Skeletal muscle cell (primary cell): ENCODE measurements around the gene THBS3.
A peak's percentile ranks its signal among the peaks of the same experiment; 100 is the strongest.
"Not testable (repeated sequence)": the region's sequence is repeated elsewhere in the genome, so short reads cannot be mapped to it uniquely, and the experiment has no call there.

Experiments
- DNase-seq: peaks from one replicate; pipeline ENCODE4 v3.0.0-alpha.2; 2010; ENCODE audit warnings: low read depth
- H3K4me3 ChIP-seq: 2 replicates; pipeline ENCODE4 v1.5.1; 2011; ENCODE audit warnings: low read depth, mild to moderate bottlenecking, control low read depth, low read length, moderate library complexity

THBS3 gene

GRCh38 chr1:155211381-155212050 is 3.8 kb upstream of the THBS3 start:
- not testable (repeated sequence) for DNase-seq, H3K4me3 ChIP-seq

DNA sequence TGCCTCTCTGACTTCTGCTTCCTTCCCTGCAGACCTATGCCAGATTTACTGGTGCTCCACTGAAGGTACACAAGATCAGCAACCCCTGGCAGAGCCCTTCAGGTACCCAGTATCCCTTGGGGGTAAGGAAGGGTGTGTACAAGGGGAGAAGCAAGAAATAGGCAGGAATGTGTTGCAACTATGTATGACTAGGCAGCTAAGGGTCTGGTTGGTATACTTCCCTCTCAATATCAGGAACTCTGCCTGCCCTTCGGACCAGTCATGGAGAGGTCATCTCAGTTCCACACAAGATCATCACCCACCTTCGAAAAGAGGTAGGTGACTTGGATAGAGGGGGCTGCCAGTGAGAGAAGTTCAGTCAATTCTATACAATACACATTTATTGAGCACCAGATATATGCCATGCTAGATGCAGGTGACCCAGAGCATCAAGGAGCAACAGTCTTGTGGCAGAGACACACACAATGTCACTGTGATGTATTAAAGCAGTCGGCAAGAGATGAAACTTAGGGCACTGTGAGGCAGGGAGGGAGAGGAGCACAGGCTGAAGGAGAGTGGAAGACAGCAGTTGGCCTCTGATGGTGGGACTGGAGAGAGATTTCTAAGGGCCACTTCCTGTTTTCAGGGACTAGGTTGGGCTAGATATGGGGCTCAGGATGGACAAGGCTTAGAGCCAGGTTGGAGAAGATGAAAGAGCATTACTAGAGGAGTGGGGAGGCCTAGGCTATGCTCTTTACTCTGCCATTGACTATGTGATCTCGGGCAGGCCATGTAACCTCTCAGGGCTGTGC is 2.8 kb upstream of the THBS3 start:
- no peak overlapping the region for H3K4me3 ChIP-seq
- DNase-seq: no peak

- H3K4me3 ChIP-seq: peak overlapping the region; percentile 89
- no peak for DNase-seq
Measured at GRCh38 chr1:155209312-155209721, 1.6 kb upstream of the THBS3 start.

DNA sequence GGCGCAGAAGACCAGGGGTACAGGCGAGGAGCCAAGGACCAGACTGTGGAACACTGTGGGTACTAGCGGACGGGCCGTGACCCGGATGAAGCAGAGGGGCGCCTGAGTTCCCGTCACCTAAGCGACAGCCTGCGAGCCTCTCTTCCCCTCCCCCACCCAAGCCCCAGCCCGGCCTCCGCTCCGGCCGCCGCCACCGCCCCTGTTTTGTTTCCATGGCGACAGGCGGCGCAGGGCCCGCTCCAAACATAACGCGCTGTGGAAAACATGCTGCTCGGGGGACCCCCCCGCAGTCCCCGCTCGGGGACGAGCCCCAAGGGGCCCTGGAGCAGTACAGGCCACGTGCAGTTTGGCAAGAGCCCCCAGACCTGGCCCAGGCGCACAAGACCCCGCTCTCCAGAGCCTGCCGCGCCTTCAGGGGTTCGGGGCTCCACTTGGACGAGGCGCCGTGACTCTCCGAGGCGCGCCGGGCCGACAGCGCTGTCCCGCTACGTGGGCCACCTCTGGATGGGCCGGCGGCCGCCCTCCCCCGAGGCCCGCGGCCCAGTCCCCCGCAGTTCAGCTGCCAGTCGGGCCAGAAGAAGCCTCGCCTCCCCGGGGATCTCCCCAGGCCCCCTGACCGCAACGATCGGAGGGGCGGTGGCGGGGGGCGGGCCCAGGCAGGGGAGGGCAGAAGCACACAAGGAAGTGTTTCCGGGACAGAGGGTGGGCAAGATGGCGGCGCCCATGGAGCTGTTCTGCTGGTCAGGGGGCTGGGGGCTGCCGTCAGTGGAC is 1.0 kb upstream of the THBS3 start, which contains the start of gene MTX1:
Gene MTX1 (plus strand): TSS at position 155 of the 771 bp plus-strand sequence. CDS start 110 bp downstream, at position 265.
- DNase-seq: peak; percentile 46
- H3K4me3 ChIP-seq: peak within 1 kb of the TSS; percentile 89

- peak overlapping the region; percentile 89 for H3K4me3 ChIP-seq
- DNase-seq: no peak
Measured at GRCh38 chr1:155206891-155207805, 549 bp downstream of the THBS3 start.

DNA sequence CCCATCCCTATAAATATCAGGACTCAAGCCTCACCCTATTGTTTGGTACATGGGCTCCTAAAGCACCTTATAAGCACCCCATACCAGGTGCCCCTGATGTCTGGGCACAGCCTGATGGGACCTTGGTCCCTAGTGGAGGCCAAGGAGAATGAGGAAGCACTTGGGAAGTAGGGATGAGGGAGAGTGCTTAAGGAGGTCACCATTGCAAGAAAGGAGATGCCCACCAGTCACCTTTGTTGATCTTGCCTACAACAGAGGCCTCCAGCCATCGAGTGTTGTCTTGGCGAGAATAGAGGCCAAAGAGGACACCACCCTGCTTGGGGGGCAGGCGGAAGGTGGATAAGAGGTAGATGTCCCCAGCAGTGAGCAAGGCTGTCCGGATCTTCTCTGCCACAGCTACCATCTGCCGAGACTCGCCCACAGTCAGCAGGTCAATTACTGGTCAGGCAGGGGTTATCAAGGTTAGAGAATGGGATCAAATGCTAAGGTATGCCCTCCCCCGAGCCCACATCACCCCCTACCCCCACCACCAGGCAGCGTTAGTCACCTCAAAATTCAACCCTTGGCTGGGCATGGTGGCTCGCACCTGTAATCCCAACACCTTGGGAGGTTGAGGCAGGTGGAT is 1.6 kb downstream of the THBS3 start:
- DNase-seq: no peak
- no peak overlapping the region for H3K4me3 ChIP-seq

- no peak overlapping the region for H3K4me3 ChIP-seq
- DNase-seq: no peak
Measured at GRCh38 chr1:155205035-155205434, 2.7 kb downstream of the THBS3 start.

GRCh38 chr1:155202731-155203515 is 4.8 kb downstream of the THBS3 start:
- H3K4me3 ChIP-seq: no peak overlapping the region
- no peak for DNase-seq

GRCh38 chr1:155202198-155202597 is 5.5 kb downstream of the THBS3 start:
- no peak overlapping the region for H3K4me3 ChIP-seq
- DNase-seq: no peak

DNA sequence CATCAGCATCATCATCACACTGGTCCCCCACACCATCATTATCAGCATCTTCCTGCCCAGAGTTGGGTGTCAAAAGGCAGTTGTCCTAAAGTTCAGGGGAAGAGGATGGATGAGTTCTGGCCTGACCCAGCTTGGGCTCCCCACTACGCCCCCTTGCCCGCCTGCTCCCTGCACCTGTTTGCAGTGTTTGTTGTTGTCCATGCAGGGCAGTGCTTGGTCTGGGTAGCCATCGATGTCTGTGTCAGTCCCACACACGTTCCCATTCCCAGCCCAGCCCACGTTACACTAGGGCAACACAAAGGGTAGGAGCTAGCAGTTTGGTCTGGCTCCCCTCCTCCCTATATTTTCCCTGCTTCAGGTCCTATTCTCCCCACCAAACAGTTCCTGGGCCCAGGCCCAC is 6.8 kb downstream of the THBS3 start:
- H3K4me3 ChIP-seq: no peak overlapping the region
- no peak for DNase-seq

GRCh38 chr1:155199792-155200191 is 7.9 kb downstream of the THBS3 start:
- no peak for DNase-seq
- no peak overlapping the region for H3K4me3 ChIP-seq

- no peak overlapping the region for H3K4me3 ChIP-seq
Measured at GRCh38 chr1:155198547-155198906, 9.2 kb downstream of the THBS3 start.

GRCh38 chr1:155197901-155198546 is 9.7 kb downstream of the THBS3 start:
- DNase-seq: no peak
- no peak overlapping the region for H3K4me3 ChIP-seq

More at GRCh38 chr1:155198547-155198906, 9.2 kb downstream of the THBS3 start:
- DNase-seq: no peak

GRCh38 chr1:155196893-155197638 is 10.6 kb downstream of the THBS3 start:
- H3K4me3 ChIP-seq: no peak overlapping the region
- no peak for DNase-seq

GRCh38 chr1:155196103-155196892 is 11.4 kb downstream of the THBS3 start:
- H3K4me3 ChIP-seq: no peak overlapping the region
- no peak for DNase-seq
